DOHH2 (cell line): ENCODE measurements around the gene VIPAS39.

Experiments used
- H3F3A ChIP-seq: fragments of 200-600 bp; sonication (generic), shearing (Covaris generic); 2 replicates; pipeline ENCODE4 v1.6.0; 2016; ENCODE audit warnings: antibody characterized with exemption, mild to moderate bottlenecking; ENCODE audit not compliant: control insufficient read depth, insufficient read depth
- H3K27ac ChIP-seq: fragments of 200-600 bp; sonication (generic); 2 replicates; pipeline ENCODE4 v1.5.1; 2014; ENCODE audit warnings: low read depth, mild to moderate bottlenecking, low read length, moderate library complexity
- H3K27me3 ChIP-seq: fragments of 200-600 bp; sonication (generic); 2 replicates; pipeline ENCODE4 v1.6.1; 2014; ENCODE audit warnings: mild to moderate bottlenecking, low read length, mixed read lengths; ENCODE audit not compliant: control insufficient read depth
- H3K36me3 ChIP-seq: fragments of 200-600 bp; sonication (generic); 2 replicates; pipeline ENCODE4 v1.6.1; 2014; ENCODE audit warnings: mild to moderate bottlenecking, low read length, moderate library complexity, mixed read lengths; ENCODE audit not compliant: control insufficient read depth
- H3K4me1 ChIP-seq: fragments of 200-600 bp; sonication (generic); 2 replicates; pipeline ENCODE4 v1.6.1; 2014; ENCODE audit warnings: mild to moderate bottlenecking, low read length, mixed read lengths; ENCODE audit not compliant: control insufficient read depth
- H3K4me2 ChIP-seq: fragments of 200-600 bp; sonication (generic); 2 replicates; pipeline ENCODE4 v1.6.0; 2014; ENCODE audit warnings: mild to moderate bottlenecking, low read length, moderate library complexity
- H3K4me3 ChIP-seq: fragments of 200-600 bp; sonication (generic); 2 replicates; pipeline ENCODE4 v1.5.1; 2014; ENCODE audit warnings: mild to moderate bottlenecking, low read length, mixed read lengths
- H3K79me2 ChIP-seq: fragments of 200-600 bp; sonication (generic); 2 replicates; pipeline ENCODE4 v1.6.1; 2014; ENCODE audit warnings: mild to moderate bottlenecking, low read length, mixed read lengths; ENCODE audit not compliant: control insufficient read depth
- H3K9me2 ChIP-seq: fragments of 200-600 bp; sonication (generic); replicated peaks from 2 replicates; pipeline ENCODE4 v1.6.1; 2014; ENCODE audit warnings: mild to moderate bottlenecking, low read length, mixed read lengths; ENCODE audit not compliant: control insufficient read depth
- H3K9me3 ChIP-seq: fragments of 200-600 bp; sonication (generic); 2 replicates; pipeline ENCODE4 v1.6.1; 2014; ENCODE audit warnings: antibody characterized with exemption, low read length, mixed read lengths; ENCODE audit not compliant: control insufficient read depth, insufficient read depth
- H4K20me1 ChIP-seq: fragments of 200-600 bp; sonication (generic); 2 replicates; pipeline ENCODE4 v1.6.0; 2014; ENCODE audit warnings: low read depth, mild to moderate bottlenecking, antibody characterized with exemption, low read length, moderate library complexity; ENCODE audit not compliant: control insufficient read depth, insufficient read depth
- EZH2phosphoT487 ChIP-seq: fragments of 200-600 bp; sonication (generic); IDR thresholded peaks from 2 replicates; pipeline ENCODE4 v1.6.1; 2017; ENCODE audit warnings: borderline replicate concordance, mild to moderate bottlenecking, antibody characterized with exemption, low read length, moderate library complexity, mixed read lengths
- TF ChIP-seq, protein P1 (sequence below): fragments of 200-600 bp; sonication (generic); IDR thresholded peaks from one replicate; pipeline ENCODE4 v1.5.1; 2014; ENCODE audit warnings: antibody characterized with exemption, mild to moderate bottlenecking, low read depth, low read length; ENCODE audit not compliant: poor library complexity, severe bottlenecking

Gene VIPAS39

GRCh38 chr14:77439861-77440260, 17.5 kb downstream of the VIPAS39 start:
- Histone ChIP-seq H3K36me3 (peaks cover 52% of the 10 kb centered on the region), H3K27me3 (no peaks in the 10 kb centered on the region), H3F3A (no peaks in the 10 kb centered on the region), H3K4me2 (no peak overlapping the region), H3K9me2 (no peaks in the 10 kb centered on the region), H4K20me1 (no peaks in the 10 kb centered on the region), H3K4me3 (no peak overlapping the region), H3K9me3 (no peaks in the 10 kb centered on the region), H3K79me2 (no peaks in the 10 kb centered on the region), H3K4me1 (no peaks in the 10 kb centered on the region), H3K27ac (no peak overlapping the region)
- TF ChIP-seq EZH2phosphoT487 = no peak
- TF ChIP-seq, protein P1, sequence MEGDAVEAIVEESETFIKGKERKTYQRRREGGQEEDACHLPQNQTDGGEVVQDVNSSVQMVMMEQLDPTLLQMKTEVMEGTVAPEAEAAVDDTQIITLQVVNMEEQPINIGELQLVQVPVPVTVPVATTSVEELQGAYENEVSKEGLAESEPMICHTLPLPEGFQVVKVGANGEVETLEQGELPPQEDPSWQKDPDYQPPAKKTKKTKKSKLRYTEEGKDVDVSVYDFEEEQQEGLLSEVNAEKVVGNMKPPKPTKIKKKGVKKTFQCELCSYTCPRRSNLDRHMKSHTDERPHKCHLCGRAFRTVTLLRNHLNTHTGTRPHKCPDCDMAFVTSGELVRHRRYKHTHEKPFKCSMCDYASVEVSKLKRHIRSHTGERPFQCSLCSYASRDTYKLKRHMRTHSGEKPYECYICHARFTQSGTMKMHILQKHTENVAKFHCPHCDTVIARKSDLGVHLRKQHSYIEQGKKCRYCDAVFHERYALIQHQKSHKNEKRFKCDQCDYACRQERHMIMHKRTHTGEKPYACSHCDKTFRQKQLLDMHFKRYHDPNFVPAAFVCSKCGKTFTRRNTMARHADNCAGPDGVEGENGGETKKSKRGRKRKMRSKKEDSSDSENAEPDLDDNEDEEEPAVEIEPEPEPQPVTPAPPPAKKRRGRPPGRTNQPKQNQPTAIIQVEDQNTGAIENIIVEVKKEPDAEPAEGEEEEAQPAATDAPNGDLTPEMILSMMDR = no peak

- H3K27me3 ChIP-seq = no peaks in the 10 kb centered on the region
- H3K4me3 ChIP-seq = no peak overlapping the region
- no peak overlapping the region for H3K27ac ChIP-seq
- no peaks in the 10 kb centered on the region for H3K9me3 ChIP-seq
- TF ChIP-seq EZH2phosphoT487 = no peak
- TF ChIP-seq, protein P1 = no peak
- H3K4me1 ChIP-seq = no peaks in the 10 kb centered on the region
- H3K9me2 ChIP-seq = no peaks in the 10 kb centered on the region
- H3K36me3 ChIP-seq = peaks cover 57% of the 10 kb centered on the region
- H4K20me1 ChIP-seq = no peaks in the 10 kb centered on the region
- H3K4me2 ChIP-seq = no peak overlapping the region
- no peaks in the 10 kb centered on the region for H3K79me2 ChIP-seq
- H3F3A ChIP-seq = no peaks in the 10 kb centered on the region
Measured at GRCh38 chr14:77438596-77438995, 18.8 kb downstream of the VIPAS39 start.

GRCh38 chr14:77436042-77436441, 21.4 kb downstream of the VIPAS39 start:
- H4K20me1 ChIP-seq = no peaks in the 10 kb centered on the region
- H3K9me3 ChIP-seq = no peaks in the 10 kb centered on the region
- no peak overlapping the region for H3K4me2 ChIP-seq
- no peaks in the 10 kb centered on the region for H3K9me2 ChIP-seq
- H3K4me3 ChIP-seq = no peak overlapping the region
- TF ChIP-seq, protein P1 = no peak
- no peak for TF ChIP-seq EZH2phosphoT487
- no peaks in the 10 kb centered on the region for H3K4me1 ChIP-seq
- H3K27me3 ChIP-seq = no peaks in the 10 kb centered on the region
- H3F3A ChIP-seq = no peaks in the 10 kb centered on the region
- no peaks in the 10 kb centered on the region for H3K79me2 ChIP-seq
- no peak overlapping the region for H3K27ac ChIP-seq
- H3K36me3 ChIP-seq = peaks cover 44% of the 10 kb centered on the region

GRCh38 chr14:77426396-77426795, 31.0 kb downstream of the VIPAS39 start:
- H3K36me3 ChIP-seq = peaks cover 64% of the 10 kb centered on the region
- no peak overlapping the region for H3K27ac ChIP-seq
- no peak overlapping the region for H3K4me3 ChIP-seq
- H3K79me2 ChIP-seq = no peaks in the 10 kb centered on the region
- H3F3A ChIP-seq = no peaks in the 10 kb centered on the region
- no peaks in the 10 kb centered on the region for H3K27me3 ChIP-seq
- no peak overlapping the region for H3K4me2 ChIP-seq
- H3K4me1 ChIP-seq = no peaks in the 10 kb centered on the region
- no peaks in the 10 kb centered on the region for H3K9me3 ChIP-seq
- TF ChIP-seq, protein P1 = no peak
- no peak for TF ChIP-seq EZH2phosphoT487
- H4K20me1 ChIP-seq = no peaks in the 10 kb centered on the region
- H3K9me2 ChIP-seq = no peaks in the 10 kb centered on the region
